ENCODE results near the gene BRSK2. TPM values are rescaled to one million over a fixed set of nuclear protein-coding genes. Genes with fewer than 3 reads are reported as not detected.

Gene BRSK2
- total and polyA plus RNA-seq, 4 donors = 0.55 to 1.0 (median 0.62) TPM

GRCh38 chr11:1486054-1486825, 96.5 kb downstream of the BRSK2 start, which contains the start of gene MOB2:
TSS of gene MOB2 (minus strand) at chr11:1486779. CDS start at chr11:1486556, 223 bp downstream.
- no peaks in the 10 kb centered on the region for H3K4me1 ChIP-seq (ENCODE audit: control insufficient read depth in 1 of 2, insufficient read depth in 2 of 2, low read length in 2 of 2)

GRCh38 chr11:1487091-1487850, 97.5 kb downstream of the BRSK2 start:
- Histone ChIP-seq H3K4me3 (ENCODE audit: low read length in 2 of 2) (no peak overlapping the region), H3K4me1 (ENCODE audit: control insufficient read depth in 1 of 2, insufficient read depth in 2 of 2, low read length in 2 of 2) (no peaks in the 10 kb centered on the region), H3K36me3 (ENCODE audit: control insufficient read depth in 1 of 2, insufficient read depth in 2 of 2, low read length in 1 of 2) (no peaks in the 10 kb centered on the region), H3K27ac (ENCODE audit: low read depth in 1 of 2, low read length in 2 of 2) (peak overlapping the region in 1 of 2 donors; percentile 13), H3K9me3 (ENCODE audit: control insufficient read depth, low read length) (no peaks in the 10 kb centered on the region), H3K27me3 (ENCODE audit: control insufficient read depth in 1 of 2, insufficient read depth in 2 of 2, low read length in 1 of 2) (no peaks in the 10 kb centered on the region)
- DNase-seq (peak; percentile 50 to 73), ATAC-seq (ENCODE audit: low FRiP score) (peak; percentile 24)
- intact Hi-C loops (cut with DNase I) = loop anchor here in 1 of 2 donors (10.0 kb wide), 1 partner anchor 212 kb away; no protein-coding TSS in a partner anchor
- WGBS, 2 donors = 13 to 19% methylated on average over 18 to 21 of the region's 21 CpGs

More at GRCh38 chr11:1486054-1486825, 96.5 kb downstream of the BRSK2 start, which contains the start of gene MOB2:
- Histone ChIP-seq H3K27ac (ENCODE audit: low read depth in 1 of 2, low read length in 2 of 2) (peak within 1 kb of the TSS; percentile 1 to 50), H3K27me3 (ENCODE audit: control insufficient read depth in 1 of 2, insufficient read depth in 2 of 2, low read length in 1 of 2) (no peaks in the 10 kb centered on the region), H3K9me3 (ENCODE audit: control insufficient read depth, low read length) (no peaks in the 10 kb centered on the region), H3K36me3 (ENCODE audit: control insufficient read depth in 1 of 2, insufficient read depth in 2 of 2, low read length in 1 of 2) (no peaks in the 10 kb centered on the region), H3K4me3 (ENCODE audit: low read length in 2 of 2) (peak within 1 kb of the TSS; percentile 15 to 27)
- ATAC-seq (ENCODE audit: low FRiP score) (peak; percentile 62), DNase-seq (peak; percentile 78 to 87)
- WGBS, 2 donors = 3 to 6% methylated on average over 23 to 31 of the region's 31 CpGs
- intact Hi-C loops (cut with DNase I) = loop anchor here in 1 of 2 donors (10.0 kb wide), 1 partner anchor 211 kb away; no protein-coding TSS in a partner anchor

GRCh38 chr11:1487851-1488574, 98.3 kb downstream of the BRSK2 start:
- intact Hi-C loops (cut with DNase I) = loop anchor here in 1 of 2 donors (10.0 kb wide), 1 partner anchor 213 kb away; no protein-coding TSS in a partner anchor
- Histone ChIP-seq H3K27ac (ENCODE audit: low read depth in 1 of 2, low read length in 2 of 2) (peak overlapping the region in 1 of 2 donors; percentile 38), H3K9me3 (ENCODE audit: control insufficient read depth, low read length) (no peaks in the 10 kb centered on the region), H3K27me3 (ENCODE audit: control insufficient read depth in 1 of 2, insufficient read depth in 2 of 2, low read length in 1 of 2) (no peaks in the 10 kb centered on the region), H3K36me3 (ENCODE audit: control insufficient read depth in 1 of 2, insufficient read depth in 2 of 2, low read length in 1 of 2) (no peaks in the 10 kb centered on the region), H3K4me1 (ENCODE audit: control insufficient read depth in 1 of 2, insufficient read depth in 2 of 2, low read length in 2 of 2) (no peaks in the 10 kb centered on the region), H3K4me3 (ENCODE audit: low read length in 2 of 2) (no peak overlapping the region)
- WGBS, 2 donors = 48 to 49% methylated on average over 23 of the region's 23 CpGs
- DNase-seq = peak; percentile 55 to 76
- no peak for ATAC-seq (ENCODE audit: low FRiP score)

GRCh38 chr11:1488575-1489180, 98.9 kb downstream of the BRSK2 start:
- peak; percentile 39 to 74 for DNase-seq
- Histone ChIP-seq H3K9me3 (ENCODE audit: control insufficient read depth, low read length) (no peaks in the 10 kb centered on the region), H3K4me1 (ENCODE audit: control insufficient read depth in 1 of 2, insufficient read depth in 2 of 2, low read length in 2 of 2) (no peaks in the 10 kb centered on the region), H3K36me3 (ENCODE audit: control insufficient read depth in 1 of 2, insufficient read depth in 2 of 2, low read length in 1 of 2) (no peaks in the 10 kb centered on the region), H3K27ac (ENCODE audit: low read depth in 1 of 2, low read length in 2 of 2) (no peak overlapping the region), H3K4me3 (ENCODE audit: low read length in 2 of 2) (no peak overlapping the region), H3K27me3 (ENCODE audit: control insufficient read depth in 1 of 2, insufficient read depth in 2 of 2, low read length in 1 of 2) (no peaks in the 10 kb centered on the region)
- intact Hi-C loops (cut with DNase I) = loop anchor here in 1 of 2 donors (10.0 kb wide), 1 partner anchor 214 kb away; no protein-coding TSS in a partner anchor
- WGBS, 2 donors = 77 to 85% methylated on average over 20 of the region's 20 CpGs
- no peak for ATAC-seq (ENCODE audit: low FRiP score)

- H3K4me1 ChIP-seq (ENCODE audit: control insufficient read depth in 1 of 2, insufficient read depth in 2 of 2, low read length in 2 of 2) = no peaks in the 10 kb centered on the region
- intact Hi-C loops (cut with DNase I) = no loop called here
- no peak overlapping the region for H3K27ac ChIP-seq (ENCODE audit: low read depth in 1 of 2, low read length in 2 of 2)
- no peaks in the 10 kb centered on the region for H3K36me3 ChIP-seq (ENCODE audit: control insufficient read depth in 1 of 2, insufficient read depth in 2 of 2, low read length in 1 of 2)
- H3K4me3 ChIP-seq (ENCODE audit: low read length in 2 of 2) = no peak overlapping the region
- WGBS, 2 donors = 79 to 86% methylated on average over 7 of the region's 7 CpGs
- DNase-seq (no peak), ATAC-seq (ENCODE audit: low FRiP score) (no peak)
- H3K27me3 ChIP-seq (ENCODE audit: control insufficient read depth in 1 of 2, insufficient read depth in 2 of 2, low read length in 1 of 2) = no peaks in the 10 kb centered on the region
- H3K9me3 ChIP-seq (ENCODE audit: control insufficient read depth, low read length) = no peaks in the 10 kb centered on the region
Observed at GRCh38 chr11:1490651-1491050, 100.9 kb downstream of the BRSK2 start.

GRCh38 chr11:1491379-1491778, 101.6 kb downstream of the BRSK2 start:
- Histone ChIP-seq H3K9me3 (ENCODE audit: control insufficient read depth, low read length) (no peaks in the 10 kb centered on the region), H3K27me3 (ENCODE audit: control insufficient read depth in 1 of 2, insufficient read depth in 2 of 2, low read length in 1 of 2) (no peaks in the 10 kb centered on the region), H3K4me3 (ENCODE audit: low read length in 2 of 2) (no peak overlapping the region), H3K27ac (ENCODE audit: low read depth in 1 of 2, low read length in 2 of 2) (no peak overlapping the region), H3K36me3 (ENCODE audit: control insufficient read depth in 1 of 2, insufficient read depth in 2 of 2, low read length in 1 of 2) (no peaks in the 10 kb centered on the region), H3K4me1 (ENCODE audit: control insufficient read depth in 1 of 2, insufficient read depth in 2 of 2, low read length in 2 of 2) (no peaks in the 10 kb centered on the region)
- no peak for ATAC-seq (ENCODE audit: low FRiP score)
- no peak for DNase-seq
- WGBS, 2 donors = 96 to 98% methylated on average over 12 of the region's 12 CpGs
- intact Hi-C loops (cut with DNase I) = no loop called here

- no peak for ATAC-seq (ENCODE audit: low FRiP score)
- DNase-seq = no peak
- no peak overlapping the region for H3K27ac ChIP-seq (ENCODE audit: low read depth in 1 of 2, low read length in 2 of 2)
- intact Hi-C loops (cut with DNase I) = no loop called here
- H3K9me3 ChIP-seq (ENCODE audit: control insufficient read depth, low read length) = no peaks in the 10 kb centered on the region
- 97 to 99% methylated on average over 3 of the region's 3 CpGs for WGBS, 2 donors
- H3K27me3 ChIP-seq (ENCODE audit: control insufficient read depth in 1 of 2, insufficient read depth in 2 of 2, low read length in 1 of 2) = no peaks in the 10 kb centered on the region
- H3K36me3 ChIP-seq (ENCODE audit: control insufficient read depth in 1 of 2, insufficient read depth in 2 of 2, low read length in 1 of 2) = no peaks in the 10 kb centered on the region
- H3K4me3 ChIP-seq (ENCODE audit: low read length in 2 of 2) = no peak overlapping the region
- no peaks in the 10 kb centered on the region for H3K4me1 ChIP-seq (ENCODE audit: control insufficient read depth in 1 of 2, insufficient read depth in 2 of 2, low read length in 2 of 2)
Observed at GRCh38 chr11:1493650-1494244, 104.0 kb downstream of the BRSK2 start.

- ATAC-seq (ENCODE audit: low FRiP score) (no peak), DNase-seq (no peak)
- no peaks in the 10 kb centered on the region for H3K36me3 ChIP-seq (ENCODE audit: control insufficient read depth in 1 of 2, insufficient read depth in 2 of 2, low read length in 1 of 2)
- no peaks in the 10 kb centered on the region for H3K4me1 ChIP-seq (ENCODE audit: control insufficient read depth in 1 of 2, insufficient read depth in 2 of 2, low read length in 2 of 2)
- H3K27me3 ChIP-seq (ENCODE audit: control insufficient read depth in 1 of 2, insufficient read depth in 2 of 2, low read length in 1 of 2) = no peaks in the 10 kb centered on the region
- 94 to 96% methylated on average over 3 of the region's 3 CpGs for WGBS, 2 donors
- no peak overlapping the region for H3K27ac ChIP-seq (ENCODE audit: low read depth in 1 of 2, low read length in 2 of 2)
- no peaks in the 10 kb centered on the region for H3K9me3 ChIP-seq (ENCODE audit: control insufficient read depth, low read length)
- intact Hi-C loops (cut with DNase I) = no loop called here
- H3K4me3 ChIP-seq (ENCODE audit: low read length in 2 of 2) = no peak overlapping the region
Observed at GRCh38 chr11:1494650-1495049, 104.9 kb downstream of the BRSK2 start.

Measured in aorta (tissue), 5 donors.